HepG2 (cell line): ENCODE data around the gene VPS37B. TPM values are rescaled to one million over a fixed set of nuclear protein-coding genes. Genes with fewer than 3 reads are reported as not detected.

Experiments used
- ATAC-seq: fragments of 200-7000 bp; cut with Tn5 transposase; 3 replicates; pipeline ENCODE4 v1.9.1; 2020; ENCODE audit warnings: mild to moderate bottlenecking, moderate library complexity
- BruUV-seq: library from RNA; stranded (reverse); fragments of 400-500 nt; replicated peaks from 2 replicates; lab custom pipeline; 2021; lab: Mats Ljungman, UMichigan
- CTCF ChIA-PET: fragments of 300-600 bp; formaldehyde crosslinking; extraction: SDS; loops from one replicate; lab custom pipeline; 2021; ENCODE audit warnings: low total read pairs, inconsistent platforms, low intra/inter-chr PET ratio; lab: Yijun Ruan, JAX
- POLR2A ChIA-PET: fragments of 350-600 bp; sonication (Branson Sonifier 250); formaldehyde crosslinking; loops from one replicate; lab custom pipeline; 2020; ENCODE audit warnings: antibody characterized with exemption, inconsistent platforms; lab: Yijun Ruan, JAX
- DNase-seq: peaks from one replicate; pipeline ENCODE4 v3.0.0-alpha.2; 2015; ENCODE audit warnings: low spot score
- FAIRE-seq: peaks from 3 replicates; lab custom pipeline; 2011; peaks lifted over from hg19 to GRCh38; lab: Jason Lieb, UNC
- H2AFZ ChIP-seq: one replicate; pipeline ENCODE4 v1.6.1; 2011; ENCODE audit warnings: low read length, inconsistent platforms
- H3K27ac ChIP-seq: fragments of 300-600 bp; 3 replicates; pipeline ENCODE4 v1.8.0; 2011; ENCODE audit warnings: mixed run types, mild to moderate bottlenecking, mixed read lengths, low read length, inconsistent platforms; ENCODE audit not compliant: insufficient read depth; ENCODE audit errors: extremely low read length
- H3K27me3 ChIP-seq, 2 experiments: fragments of 200-600 bp in 1 of 2; 2 replicates in 1 of 2; 3 replicates in 1 of 2; pipeline versions ENCODE4 v1.6.0 to v1.8.0; 2011; ENCODE audit warnings: low read length in 2 of 2, mild to moderate bottlenecking in 2 of 2, moderate library complexity in 2 of 2, inconsistent platforms in 1 of 2; ENCODE audit not compliant: insufficient read depth in 2 of 2, control insufficient read depth in 1 of 2
- H3K36me3 ChIP-seq, 2 experiments: fragments of 200-600 bp in 1 of 2; replicated peaks in 1 of 2; 2 replicates in 1 of 2; 3 replicates in 1 of 2; pipeline versions ENCODE4 v1.5.1 to v1.8.0; 2011; ENCODE audit warnings: low read length in 2 of 2, inconsistent platforms in 1 of 2; ENCODE audit not compliant: insufficient read depth in 2 of 2, control insufficient read depth in 1 of 2
- H3K4me1 ChIP-seq: 2 replicates; pipeline ENCODE4 v1.5.1; 2012; ENCODE audit warnings: low read length, inconsistent platforms; ENCODE audit not compliant: insufficient read depth
- H3K4me2 ChIP-seq: 2 replicates; pipeline ENCODE4 v1.6.0; 2011; ENCODE audit warnings: low read depth, low read length, inconsistent platforms
- H3K4me3 ChIP-seq, 3 experiments: fragments of 200-600 bp in 1 of 3; sonication (generic), shearing (Covaris generic) in 1 of 3; replicated peaks in 1 of 3; 2 replicates each; pipeline ENCODE4 v1.5.1; 2011 to 2016; ENCODE audit warnings: low read length in 3 of 3, inconsistent platforms in 2 of 3, low read depth in 2 of 3, mild to moderate bottlenecking in 2 of 3, control low read depth in 1 of 3, mixed read lengths in 1 of 3; ENCODE audit not compliant: insufficient read depth in 1 of 3
- H3K79me2 ChIP-seq: one replicate; pipeline ENCODE4 v1.6.1; 2011; ENCODE audit warnings: low read length, inconsistent platforms; ENCODE audit not compliant: insufficient read depth
- H3K9ac ChIP-seq: 2 replicates; pipeline ENCODE4 v1.6.0; 2011; ENCODE audit warnings: mild to moderate bottlenecking, low read depth, low read length, inconsistent platforms; ENCODE audit not compliant: insufficient read depth
- H3K9me3 ChIP-seq: 2 replicates; pipeline ENCODE4 v1.5.1; 2012; ENCODE audit warnings: mild to moderate bottlenecking, low read length
- H4K20me1 ChIP-seq: 2 replicates; pipeline ENCODE4 v1.6.0; 2011; ENCODE audit warnings: inconsistent platforms, mild to moderate bottlenecking, low read length, moderate library complexity; ENCODE audit not compliant: insufficient read depth
- EEA1 ChIP-seq: sonication (generic); formaldehyde crosslinking; IDR thresholded peaks from 2 replicates; pipeline ENCODE4 v1.5.1; 2020; ENCODE audit warnings: mild to moderate bottlenecking, missing genetic modification reagents, borderline replicate concordance
- FOXK2 ChIP-seq: fragments of 450-650 bp; IDR thresholded peaks from 2 replicates; pipeline ENCODE4 v1.6.1; 2016
- GRHL1 ChIP-seq: sonication (generic); formaldehyde crosslinking; conservative IDR thresholded peaks from 2 replicates; pipeline ENCODE4 v1.8.0; 2022; ENCODE audit warnings: missing genetic modification reagents
- KDM1A ChIP-seq: IDR thresholded peaks from 2 replicates; pipeline ENCODE4 v1.6.1; 2016; ENCODE audit warnings: missing compliant biosample characterization
- KDM6A ChIP-seq: IDR thresholded peaks from 2 replicates; pipeline ENCODE4 v1.6.1; 2016; ENCODE audit warnings: low read depth
- KLF11 ChIP-seq: IDR thresholded peaks from 2 replicates; pipeline ENCODE4 v1.6.1; 2016; ENCODE audit warnings: missing compliant biosample characterization
- KLF15 ChIP-seq: sonication (generic); formaldehyde crosslinking; IDR thresholded peaks from 2 replicates; pipeline ENCODE4 v1.8.1; 2023; ENCODE audit warnings: borderline replicate concordance, mild to moderate bottlenecking, inconsistent platforms, missing genetic modification reagents, mixed read lengths
- NBN ChIP-seq: fragments of 450-650 bp; conservative IDR thresholded peaks from 2 replicates; pipeline ENCODE4 v1.6.1; 2017
- ZBTB38 ChIP-seq: sonication (generic); formaldehyde crosslinking; IDR thresholded peaks from 2 replicates; pipeline ENCODE4 v1.5.1; 2020; ENCODE audit warnings: mild to moderate bottlenecking, missing genetic modification reagents
- ZNF260 ChIP-seq: sonication (generic); formaldehyde crosslinking; IDR thresholded peaks from 2 replicates; pipeline ENCODE4 v1.4.0; 2020; ENCODE audit warnings: missing genetic modification reagents, low read depth, mild to moderate bottlenecking, borderline replicate concordance
- ZNF318 ChIP-seq: sonication (generic); formaldehyde crosslinking; IDR thresholded peaks from 2 replicates; pipeline ENCODE4 v1.4.0; 2020; ENCODE audit warnings: mild to moderate bottlenecking, missing genetic modification reagents
- ZNF841 ChIP-seq: sonication (generic); formaldehyde crosslinking; IDR thresholded peaks from 2 replicates; pipeline ENCODE4 v1.8.1; 2023; ENCODE audit warnings: missing genetic modification reagents, borderline replicate concordance
- WGBS: methylation state at CpG from one replicate; pipeline ENCODE4 v1.1.6; 2017; ENCODE audit warnings: low lambda C conversion rate; 5-methylcytosine and 5-hydroxymethylcytosine counted together
- in situ Hi-C: cut with HindIII; loops from 2 replicates; pipeline ENCODE4 v1.10.0; 2017; ENCODE audit warnings: low pct_unique_long_range_greater_than_20kb; ENCODE audit not compliant: extremely low pct_ligation_motif_present
- intact Hi-C: fragments of 100-400 bp; cut with micrococcal nuclease; formaldehyde crosslinking; loops from one replicate; pipeline ENCODE4 v1.10.0; 2022; ENCODE audit not compliant: unreplicated experiment
- polyA plus RNA-seq, 8 experiments: library from polyadenylated mRNA; depleted of rRNA in 3 of 8; stranded (reverse) in 7 of 8; unstranded in 1 of 8; fragments of >200 nt; fragmentation: Illumina TruSeq in 4 of 8; extraction: Trizol in 4 of 8; gene quantifications; 2 replicates each; pipeline versions ENCODE4 v1.2.1 to v1.2.3, GENCODE V29; 2011 to 2016; ENCODE audit warnings: low read depth in 4 of 8, missing spikeins in 1 of 8, mixed read lengths in 1 of 8; ENCODE audit not compliant: insufficient read depth in 1 of 8
- total RNA-seq, 5 experiments: library from RNA; depleted of rRNA; stranded (reverse); fragments of >200 nt; fragmentation: Illumina TruSeq; extraction: Trizol; gene quantifications; 2 replicates each; pipeline ENCODE4 v1.2.3, GENCODE V29; 2016; ENCODE audit warnings: low read depth in 1 of 5
- TF ChIP-seq, protein P1 (sequence below): sonication (generic); formaldehyde crosslinking; conservative IDR thresholded peaks from 2 replicates; pipeline ENCODE4 v1.8.0; 2022; ENCODE audit warnings: mild to moderate bottlenecking, moderate library complexity, missing genetic modification reagents

VPS37B gene
- total and polyA plus RNA-seq, 2 of the 13 experiments (the other 11 are each of a cell fraction or from before 2014, with no cell fraction given), result 4.6 to 5.3 TPM

DNA sequence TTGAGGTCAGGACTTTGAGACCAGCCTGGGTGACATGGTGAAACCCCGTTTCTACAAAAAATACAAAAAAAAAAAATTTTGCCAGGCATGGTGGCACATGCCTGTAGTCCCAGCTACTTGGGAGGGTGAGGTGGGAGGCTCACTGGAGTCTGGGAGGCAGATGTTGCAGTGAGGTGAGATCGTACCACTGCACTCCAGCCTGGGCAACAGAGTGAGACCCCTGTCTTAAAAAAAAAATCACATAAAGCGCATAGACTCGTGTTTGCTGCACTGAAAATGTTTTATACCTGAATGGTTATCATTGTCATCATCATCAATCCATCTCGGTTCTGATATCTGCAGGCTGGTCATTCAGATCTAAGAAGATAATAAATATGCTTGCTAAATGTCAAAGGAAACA, 24.8 kb upstream of the VPS37B start (continued):
- TF ChIP-seq KLF15 (CRISPR knock-in tag) (no peak), KLF11 (CRISPR knock-in tag) (no peak), ZNF260 (CRISPR knock-in tag) (no peak)
- TF ChIP-seq, protein P1, sequence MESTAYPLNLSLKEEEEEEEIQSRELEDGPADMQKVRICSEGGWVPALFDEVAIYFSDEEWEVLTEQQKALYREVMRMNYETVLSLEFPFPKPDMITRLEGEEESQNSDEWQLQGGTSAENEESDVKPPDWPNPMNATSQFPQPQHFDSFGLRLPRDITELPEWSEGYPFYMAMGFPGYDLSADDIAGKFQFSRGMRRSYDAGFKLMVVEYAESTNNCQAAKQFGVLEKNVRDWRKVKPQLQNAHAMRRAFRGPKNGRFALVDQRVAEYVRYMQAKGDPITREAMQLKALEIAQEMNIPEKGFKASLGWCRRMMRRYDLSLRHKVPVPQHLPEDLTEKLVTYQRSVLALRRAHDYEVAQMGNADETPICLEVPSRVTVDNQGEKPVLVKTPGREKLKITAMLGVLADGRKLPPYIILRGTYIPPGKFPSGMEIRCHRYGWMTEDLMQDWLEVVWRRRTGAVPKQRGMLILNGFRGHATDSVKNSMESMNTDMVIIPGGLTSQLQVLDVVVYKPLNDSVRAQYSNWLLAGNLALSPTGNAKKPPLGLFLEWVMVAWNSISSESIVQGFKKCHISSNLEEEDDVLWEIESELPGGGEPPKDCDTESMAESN (CRISPR knock-in tag), result no peak

GRCh38 chr12:122918827-122919226, 22.9 kb upstream of the VPS37B start:
- BruUV-seq, result no TSS peak
- Histone ChIP-seq H3K4me1 (peaks cover 19% of the 10 kb centered on the region), H3K4me3 (no peak overlapping the region), H3K9ac (no peak overlapping the region), H3K36me3 (no peaks in the 10 kb centered on the region), H2AFZ (no peak overlapping the region), H3K9me3 (no peaks in the 10 kb centered on the region), H3K4me2 (no peak overlapping the region), H3K27me3 (no peaks in the 10 kb centered on the region), H3K79me2 (no peaks in the 10 kb centered on the region), H4K20me1 (no peaks in the 10 kb centered on the region), H3K27ac (no peak overlapping the region)
- in situ Hi-C loops, result no loop called here
- intact Hi-C loops, result no loop called here
- CTCF ChIA-PET, result no interaction called here
- 45% methylated on average over 2 of the region's 2 CpGs for WGBS
- POLR2A ChIA-PET, result no interaction called here
- ATAC-seq, result no peak
- DNase-seq, result no peak
- FAIRE-seq, result no peak
- no peak for TF ChIP-seq ZNF318 (CRISPR knock-in tag)
- TF ChIP-seq FOXK2, result no peak
- no peak for TF ChIP-seq KDM1A (CRISPR knock-in tag)
- TF ChIP-seq KDM6A, result no peak
- no peak for TF ChIP-seq NBN
- no peak for TF ChIP-seq EEA1 (CRISPR knock-in tag)
- no peak for TF ChIP-seq GRHL1 (CRISPR knock-in tag)
- TF ChIP-seq ZBTB38 (CRISPR knock-in tag), result no peak
- TF ChIP-seq ZNF841 (CRISPR knock-in tag), result no peak
